PC-3 (cell line): ENCODE data around the gene ZNF784. TPM values are rescaled to one million over a fixed set of nuclear protein-coding genes. Genes with fewer than 3 reads are reported as not detected.

Experiments used
- ATAC-seq: fragments of 200-7000 bp; cut with Tn5 transposase; 2 replicates; pipeline ENCODE4 v1.9.1; 2020; ENCODE audit warnings: mild to moderate bottlenecking, moderate library complexity
- BruUV-seq: library from RNA; stranded (reverse); fragments of 400-500 nt; replicated peaks from 2 replicates; lab custom pipeline; 2021; lab: Mats Ljungman, UMichigan
- CTCF ChIA-PET: fragments of 300-600 bp; sonication (Branson Sonifier 250); formaldehyde crosslinking; loops from one replicate; lab custom pipeline; 2022; ENCODE audit warnings: antibody characterized with exemption; lab: Charles Lee
- POLR2A ChIA-PET: fragments of 300-600 bp; sonication (Branson Sonifier 250); formaldehyde crosslinking; loops from one replicate; lab custom pipeline; 2022; ENCODE audit warnings: antibody characterized with exemption; ENCODE audit not compliant: unreplicated experiment; lab: Charles Lee
- DNase-seq: peaks from one replicate; pipeline ENCODE4 v3.0.0-alpha.2; 2015
- H2AFZ ChIP-seq: fragments of 300-600 bp; sonication (generic); 2 replicates; pipeline ENCODE4 v1.6.0; 2016; ENCODE audit warnings: antibody characterized with exemption, low read length
- H3F3A ChIP-seq: fragments of 300-600 bp; sonication (generic); one replicate; pipeline ENCODE4 v1.6.0; 2017; ENCODE audit warnings: antibody characterized with exemption, low read length, control low read depth, mild to moderate bottlenecking; ENCODE audit not compliant: unreplicated experiment
- H3K27ac ChIP-seq: fragments of 300-600 bp; sonication (generic); 2 replicates; pipeline ENCODE4 v1.5.1; 2016; ENCODE audit warnings: mild to moderate bottlenecking, low read length
- H3K27me3 ChIP-seq: fragments of 300-600 bp; sonication (generic); 2 replicates; pipeline ENCODE4 v1.6.1; 2016; ENCODE audit warnings: low read length, mixed read lengths
- H3K36me3 ChIP-seq: fragments of 300-600 bp; sonication (generic); 2 replicates; pipeline ENCODE4 v1.6.1; 2016; ENCODE audit warnings: low read depth, mixed run types, low read length, mixed read lengths
- H3K4me1 ChIP-seq: fragments of 300-600 bp; sonication (generic); 2 replicates; pipeline ENCODE4 v1.5.1; 2016; ENCODE audit warnings: low read length; ENCODE audit not compliant: insufficient read depth
- H3K4me2 ChIP-seq: fragments of 300-600 bp; sonication (generic); 2 replicates; pipeline ENCODE4 v1.6.0; 2016; ENCODE audit warnings: low read length
- H3K4me3 ChIP-seq: fragments of 300-600 bp; sonication (generic); 2 replicates; pipeline ENCODE4 v1.5.1; 2016; ENCODE audit warnings: mild to moderate bottlenecking, low read length, mixed read lengths
- H3K79me2 ChIP-seq: fragments of 300-600 bp; sonication (generic); 2 replicates; pipeline ENCODE4 v1.6.1; 2017; ENCODE audit warnings: low read length, mixed read lengths
- H3K9ac ChIP-seq: fragments of 300-600 bp; sonication (generic); 2 replicates; pipeline ENCODE4 v1.6.0; 2016; ENCODE audit warnings: mild to moderate bottlenecking, low read length
- H3K9me2 ChIP-seq: fragments of 300-600 bp; sonication (generic); replicated peaks from 2 replicates; pipeline ENCODE4 v1.6.1; 2016; ENCODE audit warnings: mixed run types, low read length, mixed read lengths
- H3K9me3 ChIP-seq: fragments of 300-600 bp; sonication (generic); 2 replicates; pipeline ENCODE4 v1.6.1; 2016; ENCODE audit warnings: low read length, mixed read lengths
- H4K20me1 ChIP-seq: fragments of 300-600 bp; sonication (generic); 2 replicates; pipeline ENCODE4 v1.6.1; 2016; ENCODE audit warnings: low read length, mixed read lengths
- EZH2 ChIP-seq: fragments of 300-600 bp; sonication (generic); IDR thresholded peaks from one replicate; pipeline ENCODE4 v1.6.1; 2017; ENCODE audit warnings: antibody characterized with exemption, mild to moderate bottlenecking, low read length; ENCODE audit not compliant: unreplicated experiment
- EZH2phosphoT487 ChIP-seq: fragments of 300-600 bp; sonication (generic); IDR thresholded peaks from 2 replicates; pipeline ENCODE4 v1.6.1; 2018; ENCODE audit warnings: mild to moderate bottlenecking, antibody characterized with exemption, low read length, borderline replicate concordance
- intact Hi-C: fragments of 100-400 bp; cut with micrococcal nuclease; formaldehyde crosslinking; loops from 2 replicates; pipeline ENCODE4 v1.9.0; 2023
- total RNA-seq: library from RNA; depleted of rRNA; stranded (reverse); fragments of >200 nt; gene quantifications from 2 replicates; pipeline ENCODE4 v1.2.3, GENCODE V29; 2014
- TF ChIP-seq, protein P1 (sequence below): fragments of 300-600 bp; sonication (generic); conservative IDR thresholded peaks from 2 replicates; pipeline ENCODE4 v1.5.1; 2017; ENCODE audit warnings: antibody characterized with exemption, low read depth, mild to moderate bottlenecking, low read length

The ZNF784 gene
- total RNA-seq, 1 experiment from 2014 or later = 9.0 TPM

GRCh38 chr19:55614711-55615542 is 9.4 kb downstream of the ZNF784 start:
- H3K36me3 ChIP-seq = no peaks in the 10 kb centered on the region; the same call in 1 of the 2 replicates
- H3K79me2 ChIP-seq = peaks cover 8% of the 10 kb centered on the region; the same call in 1 of the 2 replicates
- ChIA-PET CTCF (no interaction called here), POLR2A (no interaction called here)
- no peaks in the 10 kb centered on the region; the same call in 1 of the 2 replicates for H4K20me1 ChIP-seq
- no TSS peak for BruUV-seq
- no peaks in the 10 kb centered on the region for H3K27me3 ChIP-seq
- H3K4me3 ChIP-seq = no peak overlapping the region
- no peaks in the 10 kb centered on the region for H3F3A ChIP-seq
- no peak overlapping the region for H3K4me2 ChIP-seq
- H3K9ac ChIP-seq = no peak overlapping the region
- H3K9me2 ChIP-seq = no peaks in the 10 kb centered on the region
- DNase-seq (no peak), ATAC-seq (no peak)
- H2AFZ ChIP-seq = no peak overlapping the region
- H3K9me3 ChIP-seq = no peaks in the 10 kb centered on the region
- intact Hi-C loops = no loop called here
- TF ChIP-seq EZH2 (no peak), EZH2phosphoT487 (no peak)
- TF ChIP-seq, protein P1, sequence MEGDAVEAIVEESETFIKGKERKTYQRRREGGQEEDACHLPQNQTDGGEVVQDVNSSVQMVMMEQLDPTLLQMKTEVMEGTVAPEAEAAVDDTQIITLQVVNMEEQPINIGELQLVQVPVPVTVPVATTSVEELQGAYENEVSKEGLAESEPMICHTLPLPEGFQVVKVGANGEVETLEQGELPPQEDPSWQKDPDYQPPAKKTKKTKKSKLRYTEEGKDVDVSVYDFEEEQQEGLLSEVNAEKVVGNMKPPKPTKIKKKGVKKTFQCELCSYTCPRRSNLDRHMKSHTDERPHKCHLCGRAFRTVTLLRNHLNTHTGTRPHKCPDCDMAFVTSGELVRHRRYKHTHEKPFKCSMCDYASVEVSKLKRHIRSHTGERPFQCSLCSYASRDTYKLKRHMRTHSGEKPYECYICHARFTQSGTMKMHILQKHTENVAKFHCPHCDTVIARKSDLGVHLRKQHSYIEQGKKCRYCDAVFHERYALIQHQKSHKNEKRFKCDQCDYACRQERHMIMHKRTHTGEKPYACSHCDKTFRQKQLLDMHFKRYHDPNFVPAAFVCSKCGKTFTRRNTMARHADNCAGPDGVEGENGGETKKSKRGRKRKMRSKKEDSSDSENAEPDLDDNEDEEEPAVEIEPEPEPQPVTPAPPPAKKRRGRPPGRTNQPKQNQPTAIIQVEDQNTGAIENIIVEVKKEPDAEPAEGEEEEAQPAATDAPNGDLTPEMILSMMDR = no peak
- no peak overlapping the region for H3K27ac ChIP-seq
- H3K4me1 ChIP-seq = no peaks in the 10 kb centered on the region

- POLR2A ChIA-PET = no interaction called here
- Histone ChIP-seq H3K79me2 (peaks cover 8% of the 10 kb centered on the region; the same call in 1 of the 2 replicates), H3K27me3 (no peaks in the 10 kb centered on the region), H3K27ac (no peak overlapping the region), H3K9ac (no peak overlapping the region), H3K4me1 (no peaks in the 10 kb centered on the region), H3K9me3 (no peaks in the 10 kb centered on the region), H3F3A (no peaks in the 10 kb centered on the region), H2AFZ (no peak overlapping the region), H3K4me2 (no peak overlapping the region), H3K4me3 (no peak overlapping the region), H4K20me1 (no peaks in the 10 kb centered on the region; the same call in 1 of the 2 replicates), H3K36me3 (no peaks in the 10 kb centered on the region; the same call in 1 of the 2 replicates), H3K9me2 (no peaks in the 10 kb centered on the region)
- CTCF ChIA-PET = no interaction called here
- TF ChIP-seq EZH2 (no peak), EZH2phosphoT487 (no peak)
- TF ChIP-seq, protein P1 = no peak
- BruUV-seq = no TSS peak
- no peak for DNase-seq
- no peak for ATAC-seq
- intact Hi-C loops = no loop called here
Measured at GRCh38 chr19:55613930-55614710, 10.2 kb downstream of the ZNF784 start.
